Right renal cortex interstitium (tissue), 3 donors: ENCODE results near the gene EIF2AK3. TPM values are rescaled to one million over a fixed set of nuclear protein-coding genes. Genes with fewer than 3 reads are reported as not detected.
"Not testable (repeated sequence)": the region's sequence is repeated elsewhere in the genome, so short reads cannot be mapped to it uniquely, and the experiment has no call there.

Experiments
- DNase-seq, 3 donors: peaks; one replicate each; pipeline ENCODE4 v3.0.0-alpha.2; 2013; ENCODE audit warnings: low read depth in 3 of 3, low spot score in 2 of 3
- polyA plus RNA-seq, 3 donors: library from polyadenylated mRNA; unstranded; fragments of 120-200 nt; gene quantifications; one replicate each; pipeline ENCODE4 v1.2.1, GENCODE V29; 2013; ENCODE audit not compliant: insufficient read length in 3 of 3

EIF2AK3 gene
- polyA plus RNA-seq, 3 donors = 27.9 to 32.4 (median 32.2) TPM

- no peak for DNase-seq
These were observed 77.5 kb downstream of the EIF2AK3 start for GRCh38 chr2:88549616-88550292.

DNA sequence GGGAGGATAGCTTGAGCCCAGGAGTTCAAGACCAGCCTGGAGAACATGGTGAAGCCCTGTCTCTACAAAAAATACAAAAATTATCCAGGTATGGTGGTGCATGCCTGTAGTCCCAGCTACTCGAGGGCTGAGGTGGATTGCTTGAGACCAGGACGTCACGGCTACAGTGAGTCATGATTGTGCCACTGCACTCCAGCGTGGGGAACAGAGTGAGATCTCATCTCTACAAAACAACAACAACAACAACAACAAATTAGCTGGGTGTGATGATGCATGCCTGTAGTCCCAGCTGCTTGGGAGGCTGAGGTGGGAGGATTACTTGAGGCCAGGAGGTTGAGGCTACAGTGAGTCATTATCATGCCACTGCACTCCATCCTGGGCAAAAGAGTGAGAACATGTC is 81.0 kb downstream of the EIF2AK3 start:
- not testable (repeated sequence) for DNase-seq

- DNase-seq = no peak
These were observed 82.1 kb downstream of the EIF2AK3 start for GRCh38 chr2:88545118-88545517.

- no peak for DNase-seq
These were observed 83.7 kb downstream of the EIF2AK3 start for GRCh38 chr2:88543541-88544057.

DNA sequence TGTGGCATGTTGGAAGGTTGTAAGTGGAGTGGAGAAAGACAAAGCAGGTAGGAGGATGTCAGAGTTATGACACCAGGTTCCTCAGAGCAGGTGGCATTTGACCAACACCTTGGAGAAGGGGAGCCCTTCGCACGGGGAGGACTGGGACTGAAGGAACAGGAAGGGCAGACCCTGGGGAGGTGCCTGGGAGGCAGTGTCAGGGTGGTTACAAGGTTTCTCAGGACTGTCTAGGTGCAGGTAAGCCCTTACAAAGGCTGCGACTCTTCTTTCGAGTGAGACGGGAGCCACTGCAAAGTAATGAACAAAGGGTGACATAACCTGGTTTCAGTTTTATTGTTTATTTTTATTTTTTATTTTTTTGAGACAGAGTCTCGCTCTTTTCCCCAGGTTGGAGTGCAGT is 84.6 kb downstream of the EIF2AK3 start:
- DNase-seq = no peak

DNA sequence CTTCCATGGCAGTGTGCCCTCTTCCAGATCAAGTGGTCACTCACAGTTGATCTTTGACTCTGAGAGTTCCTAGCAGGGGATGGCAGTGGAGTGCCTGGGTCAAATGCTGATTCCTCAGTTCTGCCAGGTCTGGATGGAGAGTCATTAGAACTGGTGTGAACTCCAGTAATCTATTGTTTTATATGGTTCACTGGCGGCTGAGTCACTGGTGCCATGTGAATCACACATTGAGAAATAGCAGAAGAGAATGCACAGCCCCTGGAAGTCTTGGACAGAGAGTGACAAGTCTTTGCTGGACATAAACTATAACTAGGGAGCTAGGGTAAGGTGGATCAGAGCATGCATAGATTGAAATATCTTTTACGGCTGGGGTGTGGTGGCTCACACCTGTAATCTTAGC is 86.9 kb downstream of the EIF2AK3 start:
- no peak for DNase-seq

- no peak for DNase-seq
These were observed 88.8 kb downstream of the EIF2AK3 start for GRCh38 chr2:88538362-88538917.

DNA sequence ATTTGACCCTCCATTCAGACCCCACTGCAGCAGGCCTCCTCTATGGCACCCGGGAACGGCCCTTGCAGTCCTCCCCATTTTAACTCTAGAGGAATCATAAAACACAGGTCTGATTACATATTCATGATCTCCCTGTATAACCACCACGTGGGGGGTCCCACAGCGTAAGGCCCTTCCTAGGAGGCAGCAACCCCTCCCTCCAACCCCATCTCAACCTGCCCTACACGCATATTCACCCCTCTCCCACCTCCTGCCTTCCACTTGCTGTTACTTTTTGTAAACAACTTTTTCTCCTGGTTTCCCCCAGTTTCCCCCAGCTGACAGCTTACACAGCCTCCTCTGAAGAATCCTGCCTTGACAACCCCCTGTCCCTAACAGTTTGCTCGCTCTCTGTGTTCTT is 89.6 kb downstream of the EIF2AK3 start:
- DNase-seq = no peak

DNA sequence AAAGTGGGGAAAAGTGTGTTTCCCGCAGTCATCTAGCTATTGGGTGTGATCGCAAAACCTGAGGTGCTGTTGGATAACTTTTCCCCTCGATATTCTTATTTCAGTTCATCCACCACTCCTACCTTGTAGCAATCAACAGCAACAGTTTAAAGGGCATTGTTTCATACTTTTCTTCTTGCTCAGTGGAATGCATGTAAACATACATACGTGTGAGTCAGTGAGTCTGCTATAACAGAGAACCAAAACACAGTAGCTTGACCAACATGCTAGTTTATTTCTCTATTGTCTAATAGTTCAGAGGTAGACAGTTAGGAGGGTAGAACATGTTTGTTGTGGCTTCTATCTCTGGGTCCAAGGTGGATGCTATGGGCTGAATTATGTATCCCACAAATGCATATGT is 97.2 kb downstream of the EIF2AK3 start:
- no peak for DNase-seq

DNA sequence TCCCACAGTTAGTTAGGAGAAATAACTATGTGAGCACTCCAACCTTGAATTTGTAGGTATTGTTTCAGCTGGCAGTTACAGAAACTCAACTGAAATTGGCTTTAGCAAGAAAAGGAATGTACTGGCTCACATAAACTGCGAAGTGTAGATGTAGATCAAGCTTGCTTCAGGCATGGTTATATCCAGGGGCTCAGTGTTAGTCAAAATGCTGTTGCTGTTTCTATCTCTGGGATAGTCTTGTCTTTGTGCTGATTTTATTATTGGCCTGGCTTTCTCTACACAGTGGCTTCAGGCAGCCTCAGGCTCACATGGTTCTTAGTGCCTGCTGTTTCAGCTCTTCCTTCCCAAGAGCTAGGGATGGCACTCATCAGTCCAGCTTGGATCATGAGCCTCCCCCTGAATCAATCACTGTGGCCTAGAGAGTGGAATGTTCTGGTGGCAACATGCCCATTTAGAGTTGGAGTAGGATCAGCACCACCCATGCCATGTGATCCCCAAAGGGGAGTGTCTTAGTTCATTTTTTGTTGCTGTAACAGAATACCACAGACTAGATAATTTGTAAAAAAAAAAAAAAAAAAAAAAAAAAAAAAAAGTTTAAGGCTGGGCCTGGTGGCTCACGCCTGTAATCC is 105.7 kb downstream of the EIF2AK3 start:
- DNase-seq = no peak

DNA sequence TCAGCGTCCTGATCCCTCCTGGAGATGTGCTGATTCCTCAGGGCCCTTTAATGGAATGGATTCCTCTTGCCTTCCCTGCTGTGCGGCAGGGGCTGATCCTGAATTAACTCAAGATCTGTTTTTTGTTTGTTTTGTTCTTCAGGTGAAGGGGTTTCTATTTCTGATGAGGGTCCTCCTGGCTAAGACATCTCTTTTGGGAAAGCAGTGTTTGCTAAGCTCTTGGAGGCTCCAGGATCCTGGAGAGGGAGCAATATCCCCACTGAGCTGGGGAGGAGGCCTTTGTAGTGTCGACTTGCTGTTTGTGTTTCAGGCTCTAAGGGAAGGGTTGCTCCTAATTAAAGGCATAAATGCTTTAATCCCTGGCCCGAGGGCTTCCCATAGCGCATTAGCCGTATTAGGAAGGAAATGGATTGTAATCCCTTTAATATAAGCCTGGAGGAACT is 109.5 kb downstream of the EIF2AK3 start:
- no peak for DNase-seq

Other genes with a start within 250 kb of the EIF2AK3 start
- gene FOXI3, start 174.8 kb downstream of the EIF2AK3 start, polyA plus RNA-seq = under 1 TPM; 0.12 to 0.15 (median 0.13) TPM
- gene RPIA, start 64.2 kb upstream of the EIF2AK3 start, polyA plus RNA-seq = 10 to 100 TPM; 34.3 to 35.0 (median 34.9) TPM